ENCODE data around the gene BAIAP2L1. TPM values are rescaled to one million over a fixed set of nuclear protein-coding genes. Genes with fewer than 3 reads are reported as not detected.

The BAIAP2L1 gene
- total and polyA plus RNA-seq, 5 donors: 0.71 to 2.1 (median 1.2) TPM

GRCh38 chr7:98303176-98303865 lies 97.6 kb downstream of the BAIAP2L1 start:
- ATAC-seq: peak; percentile 19 to 25
- WGBS: 82% methylated on average over 19 of the region's 19 CpGs
- Histone ChIP-seq H3K4me1 (ENCODE audit: control insufficient read depth, insufficient read depth, low read length) (no peaks in the 10 kb centered on the region), H3K4me3 (ENCODE audit: low read length) (no peak overlapping the region), H3K9me3 (ENCODE audit: control insufficient read depth, low read length) (no peaks in the 10 kb centered on the region), H3K27me3 (ENCODE audit: control insufficient read depth, insufficient read depth) (no peaks in the 10 kb centered on the region), H3K27ac (ENCODE audit: low read length) (no peak overlapping the region)
- intact Hi-C loops (cut with DNase I): no loop called here
- DNase-seq: peak in 2 of 3 donors; percentile 29 to 43

DNA sequence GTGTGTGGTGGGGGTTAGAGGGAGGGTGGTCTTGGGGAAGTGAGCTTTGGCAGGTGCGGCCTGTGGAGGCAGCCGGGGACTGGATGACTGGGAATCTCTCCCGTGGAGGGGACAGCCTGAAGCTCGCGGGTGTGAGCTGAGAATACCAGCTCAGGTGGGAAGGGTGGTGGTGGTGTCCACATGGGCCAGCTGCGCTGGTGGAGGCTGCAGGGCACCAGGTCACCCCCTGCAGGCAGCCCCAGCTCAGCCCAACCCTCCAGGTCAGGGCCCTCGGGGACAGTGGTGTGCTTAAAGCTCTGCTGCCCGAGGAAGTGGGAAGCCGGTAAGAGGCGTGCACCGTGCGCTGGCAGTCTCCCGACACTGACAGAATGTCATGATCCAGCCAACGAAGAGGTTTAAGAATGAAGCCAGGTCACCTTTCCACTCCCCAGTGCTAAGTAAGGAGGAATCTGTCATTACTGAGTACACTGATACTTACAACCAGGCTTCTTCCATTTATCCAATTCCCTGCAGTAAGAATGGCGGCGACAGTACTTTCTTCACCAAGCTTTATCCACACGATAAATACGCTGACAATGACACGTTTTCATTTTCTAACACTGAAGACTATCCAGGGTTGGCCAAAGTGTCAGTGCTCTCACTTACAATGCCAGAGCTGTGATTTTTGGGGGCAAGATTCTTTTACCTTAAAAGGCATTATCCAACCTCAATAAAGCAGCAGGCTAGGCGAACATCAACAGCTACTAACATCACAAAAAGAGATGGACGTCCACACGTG lies 99.0 kb downstream of the BAIAP2L1 start:
- 82% methylated on average over 22 of the region's 22 CpGs for WGBS
- ATAC-seq: no peak
- H3K4me1 ChIP-seq (ENCODE audit: control insufficient read depth, insufficient read depth, low read length): no peaks in the 10 kb centered on the region
- no peak overlapping the region for H3K27ac ChIP-seq (ENCODE audit: low read length)
- intact Hi-C loops (cut with DNase I): no loop called here
- no peak overlapping the region for H3K4me3 ChIP-seq (ENCODE audit: low read length)
- no peak for DNase-seq
- no peaks in the 10 kb centered on the region for H3K27me3 ChIP-seq (ENCODE audit: control insufficient read depth, insufficient read depth)
- H3K9me3 ChIP-seq (ENCODE audit: control insufficient read depth, low read length): no peaks in the 10 kb centered on the region

- intact Hi-C loops (cut with DNase I): no loop called here
- H3K4me3 ChIP-seq (ENCODE audit: low read length): no peak overlapping the region
- DNase-seq (no peak), ATAC-seq (no peak)
- no peaks in the 10 kb centered on the region for H3K27me3 ChIP-seq (ENCODE audit: control insufficient read depth, insufficient read depth)
- H3K9me3 ChIP-seq (ENCODE audit: control insufficient read depth, low read length): no peaks in the 10 kb centered on the region
- WGBS: 82% methylated on average over 26 of the region's 26 CpGs
- no peak overlapping the region for H3K27ac ChIP-seq (ENCODE audit: low read length)
- H3K4me1 ChIP-seq (ENCODE audit: control insufficient read depth, insufficient read depth, low read length): no peaks in the 10 kb centered on the region
Observed at GRCh38 chr7:98300595-98301372, 100.1 kb downstream of the BAIAP2L1 start.

DNA sequence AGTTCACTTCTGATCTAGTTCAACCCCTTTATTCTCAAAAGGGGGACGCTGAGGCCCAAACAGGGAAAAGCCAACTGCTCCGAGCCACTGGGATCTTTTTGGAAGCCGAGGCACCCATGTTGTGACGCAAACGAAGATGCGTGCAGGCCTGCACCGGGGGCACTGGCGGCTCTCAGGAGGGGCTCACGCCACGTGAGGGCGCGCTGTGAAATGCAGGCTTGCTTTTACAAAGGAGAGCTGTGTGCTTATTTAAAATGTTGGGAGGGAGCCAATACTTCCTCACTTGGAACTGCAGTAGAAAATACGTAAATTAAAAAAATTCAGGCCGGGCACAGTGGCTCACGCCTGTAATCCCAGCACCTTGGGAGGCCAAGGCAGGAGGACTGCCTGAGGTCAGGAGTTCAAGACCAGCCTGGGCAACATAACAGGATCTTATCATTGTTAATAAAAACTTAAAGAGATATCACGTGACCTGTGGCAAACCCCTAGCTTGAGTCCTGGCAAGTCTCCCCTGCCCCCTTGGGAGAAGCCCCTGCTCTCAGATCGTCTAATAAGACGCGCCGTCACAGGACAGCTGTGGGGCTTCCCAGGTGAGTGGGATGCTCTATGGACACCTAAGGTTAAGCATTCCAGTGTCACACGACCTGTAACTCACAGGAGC lies 103.1 kb downstream of the BAIAP2L1 start:
- Histone ChIP-seq H3K9me3 (ENCODE audit: control insufficient read depth, low read length) (no peaks in the 10 kb centered on the region), H3K4me3 (ENCODE audit: low read length) (no peak overlapping the region), H3K4me1 (ENCODE audit: control insufficient read depth, insufficient read depth, low read length) (no peaks in the 10 kb centered on the region), H3K27me3 (ENCODE audit: control insufficient read depth, insufficient read depth) (no peaks in the 10 kb centered on the region), H3K27ac (ENCODE audit: low read length) (no peak overlapping the region)
- DNase-seq: no peak
- 82% methylated on average over 21 of the region's 21 CpGs for WGBS
- ATAC-seq: no peak
- intact Hi-C loops (cut with DNase I): loop anchor here in 2 of 4 donors (5.0 to 10.0 kb wide), 2 partner anchors 105 to 107 kb away; partner anchors contain the start of gene BAIAP2L1 (in 2 of the 2)

DNA sequence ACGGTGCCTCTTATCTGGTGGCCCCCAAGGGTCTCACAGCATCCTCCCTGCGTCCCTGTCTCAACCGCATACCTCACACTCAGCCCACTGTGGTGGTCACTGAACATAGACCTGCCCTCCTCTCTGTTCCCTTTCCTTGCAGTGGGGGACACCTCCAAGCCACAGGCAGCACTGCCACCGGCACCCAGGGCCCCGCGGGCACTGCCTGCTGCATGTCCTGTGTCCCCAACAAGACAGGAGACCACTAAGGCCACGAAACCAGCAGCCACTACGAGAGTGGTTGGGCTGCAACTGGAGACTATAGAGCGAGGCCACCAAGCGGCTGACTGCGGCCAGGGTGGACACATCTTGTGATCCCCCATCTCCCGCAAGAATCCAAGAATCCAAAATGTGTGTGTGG lies 104.1 kb downstream of the BAIAP2L1 start:
- DNase-seq: no peak
- intact Hi-C loops (cut with DNase I): loop anchor here in 2 of 4 donors (5.0 to 10.0 kb wide), 2 partner anchors 105 to 108 kb away; partner anchors contain the start of gene BAIAP2L1 (in 2 of the 2)
- H3K4me1 ChIP-seq (ENCODE audit: control insufficient read depth, insufficient read depth, low read length): no peaks in the 10 kb centered on the region
- no peaks in the 10 kb centered on the region for H3K27me3 ChIP-seq (ENCODE audit: control insufficient read depth, insufficient read depth)
- no peak overlapping the region for H3K4me3 ChIP-seq (ENCODE audit: low read length)
- 91% methylated on average over 12 of the region's 12 CpGs for WGBS
- H3K27ac ChIP-seq (ENCODE audit: low read length): no peak overlapping the region
- ATAC-seq: no peak
- H3K9me3 ChIP-seq (ENCODE audit: control insufficient read depth, low read length): no peaks in the 10 kb centered on the region

DNA sequence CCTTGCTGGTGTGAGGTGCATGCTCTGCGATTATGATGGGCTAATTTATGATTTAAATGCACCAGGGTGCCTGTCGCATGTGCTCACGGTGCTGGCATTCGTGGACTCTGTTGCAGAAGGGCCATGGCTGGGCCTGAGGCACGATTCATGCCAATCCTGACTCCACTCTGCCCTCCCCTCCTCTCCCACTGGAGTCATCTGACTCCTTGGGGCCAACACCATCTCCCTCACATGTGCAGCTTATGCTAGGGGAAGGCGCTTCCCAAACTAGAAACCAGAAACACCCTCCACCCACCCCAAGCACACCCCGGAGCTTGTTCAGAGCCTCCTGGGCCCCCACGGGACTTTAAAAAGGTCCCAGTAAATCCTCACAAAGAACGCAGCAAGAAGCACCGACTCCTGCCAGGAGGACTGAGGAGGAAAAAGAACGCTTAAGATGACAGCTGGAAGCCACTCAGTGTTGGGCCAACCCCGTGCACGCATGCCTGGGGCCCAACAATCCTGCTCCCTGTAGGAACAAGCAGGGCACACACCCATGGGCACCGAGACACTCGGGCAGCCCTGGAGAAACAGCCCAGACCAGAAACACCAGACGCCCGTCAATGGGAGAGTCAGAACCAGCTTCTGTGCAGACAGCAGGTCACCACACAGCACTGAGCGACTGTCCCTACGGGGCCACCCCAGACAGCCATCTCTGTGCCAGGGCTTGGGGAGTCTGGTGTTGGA lies 105.3 kb downstream of the BAIAP2L1 start:
- Histone ChIP-seq H3K27me3 (ENCODE audit: control insufficient read depth, insufficient read depth) (no peaks in the 10 kb centered on the region), H3K4me3 (ENCODE audit: low read length) (no peak overlapping the region), H3K4me1 (ENCODE audit: control insufficient read depth, insufficient read depth, low read length) (no peaks in the 10 kb centered on the region), H3K9me3 (ENCODE audit: control insufficient read depth, low read length) (no peaks in the 10 kb centered on the region), H3K27ac (ENCODE audit: low read length) (no peak overlapping the region)
- WGBS: 85% methylated on average over 19 of the region's 19 CpGs
- ATAC-seq: peak in 1 of 2 donors; percentile 6
- intact Hi-C loops (cut with DNase I): loop anchor here in 2 of 4 donors (5.0 to 10.0 kb wide), 2 partner anchors 107 to 109 kb away; partner anchors contain the start of gene BAIAP2L1 (in 2 of the 2)
- no peak for DNase-seq

GRCh38 chr7:98294798-98295382 lies 106.0 kb downstream of the BAIAP2L1 start:
- ATAC-seq: peak; percentile 52 to 61
- peak in 2 of 3 donors; percentile 39 to 78 for DNase-seq
- intact Hi-C loops (cut with DNase I): loop anchor here in 3 of 4 donors (5.0 to 10.0 kb wide), 2 partner anchors 107 to 110 kb away; partner anchors contain the start of gene BAIAP2L1 (in 3 of the 3)
- no peak overlapping the region for H3K27ac ChIP-seq (ENCODE audit: low read length)
- H3K4me3 ChIP-seq (ENCODE audit: low read length): no peak overlapping the region
- no peaks in the 10 kb centered on the region for H3K4me1 ChIP-seq (ENCODE audit: control insufficient read depth, insufficient read depth, low read length)
- no peaks in the 10 kb centered on the region for H3K27me3 ChIP-seq (ENCODE audit: control insufficient read depth, insufficient read depth)
- no peaks in the 10 kb centered on the region for H3K9me3 ChIP-seq (ENCODE audit: control insufficient read depth, low read length)
- 47% methylated on average over 14 of the region's 14 CpGs for WGBS

GRCh38 chr7:98294326-98294725 lies 106.6 kb downstream of the BAIAP2L1 start:
- 84% methylated on average over 15 of the region's 15 CpGs for WGBS
- H3K27ac ChIP-seq (ENCODE audit: low read length): no peak overlapping the region
- no peak overlapping the region for H3K4me3 ChIP-seq (ENCODE audit: low read length)
- DNase-seq (no peak), ATAC-seq (no peak)
- no peaks in the 10 kb centered on the region for H3K9me3 ChIP-seq (ENCODE audit: control insufficient read depth, low read length)
- no peaks in the 10 kb centered on the region for H3K27me3 ChIP-seq (ENCODE audit: control insufficient read depth, insufficient read depth)
- H3K4me1 ChIP-seq (ENCODE audit: control insufficient read depth, insufficient read depth, low read length): no peaks in the 10 kb centered on the region
- intact Hi-C loops (cut with DNase I): loop anchor here in 2 of 4 donors (5.0 to 10.0 kb wide), 2 partner anchors 108 to 110 kb away; partner anchors contain the start of gene BAIAP2L1 (in 2 of the 2)

DNA sequence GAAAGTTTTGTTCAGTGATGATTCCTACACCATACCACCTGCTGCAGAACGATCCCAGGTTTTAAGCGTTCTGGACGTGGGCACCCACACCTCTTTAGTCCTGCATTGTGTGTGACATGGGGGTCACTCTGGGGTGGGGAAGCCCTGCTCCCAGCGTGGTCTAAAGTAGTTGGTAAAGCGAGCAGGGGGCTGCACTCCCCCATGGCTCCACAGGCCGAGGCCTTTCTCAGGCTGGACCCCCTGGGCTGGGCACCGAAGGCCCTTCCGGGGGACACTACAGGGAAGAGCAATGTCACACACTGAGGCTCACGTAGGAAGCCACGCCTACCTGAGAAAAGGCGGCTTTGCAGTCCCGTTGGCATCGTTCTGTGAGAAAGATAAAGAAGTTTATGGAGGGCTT lies 107.1 kb downstream of the BAIAP2L1 start:
- intact Hi-C loops (cut with DNase I): loop anchor here in 2 of 4 donors (5.0 to 10.0 kb wide), 2 partner anchors 109 to 111 kb away; partner anchors contain the start of gene BAIAP2L1 (in 2 of the 2)
- Histone ChIP-seq H3K27ac (ENCODE audit: low read length) (no peak overlapping the region), H3K27me3 (ENCODE audit: control insufficient read depth, insufficient read depth) (no peaks in the 10 kb centered on the region), H3K9me3 (ENCODE audit: control insufficient read depth, low read length) (no peaks in the 10 kb centered on the region), H3K4me1 (ENCODE audit: control insufficient read depth, insufficient read depth, low read length) (no peaks in the 10 kb centered on the region), H3K4me3 (ENCODE audit: low read length) (no peak overlapping the region)
- WGBS: 86% methylated on average over 13 of the region's 13 CpGs
- ATAC-seq: no peak
- DNase-seq: no peak

Data from right cardiac atrium (tissue), 5 donors.